ENCODE results near the gene ITGBL1. TPM values are rescaled to one million over a fixed set of nuclear protein-coding genes. Genes with fewer than 3 reads are reported as not detected.
A peak's percentile ranks its signal among the peaks of the same experiment; 100 is the strongest.

Gene ITGBL1
- polyA plus RNA-seq, 1 experiment = 73.7 TPM

- POLR2A ChIA-PET = no interaction called here
- DNase-seq (ENCODE audit: low read depth) = no peak
- Histone ChIP-seq H3K4me3 (ENCODE audit: low read depth, low read length) (no peak overlapping the region), H3K27me3 (ENCODE audit: control insufficient read depth, insufficient read depth, low read length) (no peaks in the 10 kb centered on the region), H3K36me3 (ENCODE audit: control insufficient read depth, insufficient read depth, low read length) (no peaks in the 10 kb centered on the region)
- CTCF ChIA-PET = no interaction called here
- TF ChIP-seq, protein P1, sequence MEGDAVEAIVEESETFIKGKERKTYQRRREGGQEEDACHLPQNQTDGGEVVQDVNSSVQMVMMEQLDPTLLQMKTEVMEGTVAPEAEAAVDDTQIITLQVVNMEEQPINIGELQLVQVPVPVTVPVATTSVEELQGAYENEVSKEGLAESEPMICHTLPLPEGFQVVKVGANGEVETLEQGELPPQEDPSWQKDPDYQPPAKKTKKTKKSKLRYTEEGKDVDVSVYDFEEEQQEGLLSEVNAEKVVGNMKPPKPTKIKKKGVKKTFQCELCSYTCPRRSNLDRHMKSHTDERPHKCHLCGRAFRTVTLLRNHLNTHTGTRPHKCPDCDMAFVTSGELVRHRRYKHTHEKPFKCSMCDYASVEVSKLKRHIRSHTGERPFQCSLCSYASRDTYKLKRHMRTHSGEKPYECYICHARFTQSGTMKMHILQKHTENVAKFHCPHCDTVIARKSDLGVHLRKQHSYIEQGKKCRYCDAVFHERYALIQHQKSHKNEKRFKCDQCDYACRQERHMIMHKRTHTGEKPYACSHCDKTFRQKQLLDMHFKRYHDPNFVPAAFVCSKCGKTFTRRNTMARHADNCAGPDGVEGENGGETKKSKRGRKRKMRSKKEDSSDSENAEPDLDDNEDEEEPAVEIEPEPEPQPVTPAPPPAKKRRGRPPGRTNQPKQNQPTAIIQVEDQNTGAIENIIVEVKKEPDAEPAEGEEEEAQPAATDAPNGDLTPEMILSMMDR (IDR thresholded peaks at IDR 0.05; ENCODE audit: insufficient read depth, low read depth, low read length) = no peak
Measured at GRCh38 chr13:101552286-101552685, 99.8 kb downstream of the ITGBL1 start.

GRCh38 chr13:101552786-101553185, 100.3 kb downstream of the ITGBL1 start:
- no peaks in the 10 kb centered on the region for H3K27me3 ChIP-seq (ENCODE audit: control insufficient read depth, insufficient read depth, low read length)
- TF ChIP-seq, protein P1 (IDR thresholded peaks at IDR 0.05; ENCODE audit: insufficient read depth, low read depth, low read length) = no peak
- H3K36me3 ChIP-seq (ENCODE audit: control insufficient read depth, insufficient read depth, low read length) = no peaks in the 10 kb centered on the region
- peak; percentile 41 for DNase-seq (ENCODE audit: low read depth)
- no peak overlapping the region for H3K4me3 ChIP-seq (ENCODE audit: low read depth, low read length)
- POLR2A ChIA-PET = no interaction called here
- CTCF ChIA-PET = no interaction called here

DNA sequence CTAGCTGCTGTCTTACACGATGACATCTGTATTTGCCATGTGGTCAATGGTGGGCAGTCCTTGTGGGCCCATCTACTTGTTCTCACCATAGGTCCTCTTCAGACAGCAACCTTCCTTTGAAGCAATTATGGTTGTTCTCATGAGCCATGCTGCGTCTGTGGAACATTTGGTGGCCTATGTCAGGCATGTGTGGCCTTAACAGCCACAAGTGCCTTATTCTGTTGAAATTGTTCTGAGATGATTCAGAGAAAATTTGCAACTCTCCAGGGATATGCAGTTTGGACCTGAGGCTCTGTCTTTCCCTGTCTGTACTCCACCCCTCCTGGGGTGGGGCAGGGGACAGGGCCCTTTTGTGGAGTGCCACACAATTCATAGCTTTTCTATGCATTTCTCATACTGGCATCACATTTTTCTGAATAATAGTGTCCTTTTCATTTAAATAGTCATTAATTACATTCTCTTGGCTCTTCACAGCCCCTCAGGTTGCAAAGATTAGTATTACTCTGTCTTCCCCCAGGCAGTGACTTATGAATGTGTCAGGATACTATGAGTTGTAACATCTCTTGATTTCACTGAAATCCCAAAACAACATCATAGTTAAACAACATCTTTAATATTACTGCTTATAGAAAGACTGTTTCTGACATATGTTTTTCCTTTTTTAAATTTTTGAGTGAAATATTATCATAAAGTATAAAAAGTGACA, 102.1 kb downstream of the ITGBL1 start:
- no peak for DNase-seq (ENCODE audit: low read depth)
- TF ChIP-seq, protein P1 (IDR thresholded peaks at IDR 0.05; ENCODE audit: insufficient read depth, low read depth, low read length) = no peak
- POLR2A ChIA-PET = no interaction called here
- Histone ChIP-seq H3K27me3 (ENCODE audit: control insufficient read depth, insufficient read depth, low read length) (no peaks in the 10 kb centered on the region), H3K4me3 (ENCODE audit: low read depth, low read length) (no peak overlapping the region), H3K36me3 (ENCODE audit: control insufficient read depth, insufficient read depth, low read length) (no peaks in the 10 kb centered on the region)
- CTCF ChIA-PET = no interaction called here

- no peaks in the 10 kb centered on the region for H3K36me3 ChIP-seq (ENCODE audit: control insufficient read depth, insufficient read depth, low read length)
- TF ChIP-seq, protein P1 (IDR thresholded peaks at IDR 0.05; ENCODE audit: insufficient read depth, low read depth, low read length) = no peak
- no peak overlapping the region for H3K4me3 ChIP-seq (ENCODE audit: low read depth, low read length)
- no peak for DNase-seq (ENCODE audit: low read depth)
- ChIA-PET CTCF (no interaction called here), POLR2A (no interaction called here)
- no peaks in the 10 kb centered on the region for H3K27me3 ChIP-seq (ENCODE audit: control insufficient read depth, insufficient read depth, low read length)
Measured at GRCh38 chr13:101555610-101556009, 103.1 kb downstream of the ITGBL1 start.

DNA sequence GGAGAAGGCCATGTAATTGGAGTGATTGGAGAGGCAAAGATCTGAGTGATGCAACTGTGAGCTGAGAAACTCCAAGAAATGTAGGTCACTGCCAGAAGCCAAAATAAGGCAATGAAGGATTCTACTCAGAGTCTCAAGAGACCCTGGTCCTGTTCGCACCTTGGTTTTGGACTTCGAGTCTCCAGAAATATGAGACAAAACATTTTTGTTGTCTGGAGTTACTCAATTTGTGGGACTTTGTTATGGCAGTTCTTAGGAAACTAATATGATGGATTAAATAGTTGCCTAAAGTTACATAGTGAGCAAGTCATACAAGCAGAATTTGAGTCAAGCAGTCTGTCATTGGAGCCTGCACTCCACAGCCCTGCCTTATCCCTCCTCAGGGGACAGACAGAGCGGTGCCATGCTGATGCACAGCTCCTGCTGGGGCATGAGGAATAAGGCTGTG, 104.2 kb downstream of the ITGBL1 start:
- DNase-seq (ENCODE audit: low read depth) = no peak
- no peaks in the 10 kb centered on the region for H3K36me3 ChIP-seq (ENCODE audit: control insufficient read depth, insufficient read depth, low read length)
- TF ChIP-seq, protein P1 (IDR thresholded peaks at IDR 0.05; ENCODE audit: insufficient read depth, low read depth, low read length) = no peak
- no peak overlapping the region for H3K4me3 ChIP-seq (ENCODE audit: low read depth, low read length)
- no peaks in the 10 kb centered on the region for H3K27me3 ChIP-seq (ENCODE audit: control insufficient read depth, insufficient read depth, low read length)
- ChIA-PET POLR2A (no interaction called here), CTCF (interaction anchor here (1.0 kb wide), 1 partner anchor 412 kb away, joined by 3 read pairs; no protein-coding TSS in a partner anchor)
